HEK293T (cell line): ENCODE data around the gene ACTL9.

Experiments
- CTBP1 ChIP-seq: fragments of 450-650 bp; IDR thresholded peaks from 2 replicates; pipeline ENCODE4 v1.6.1; 2016; ENCODE audit warnings: borderline replicate concordance
- ELF4 ChIP-seq: fragments of 450-650 bp; IDR thresholded peaks from 2 replicates; pipeline ENCODE4 v1.6.1; 2017; ENCODE audit warnings: antibody characterized with exemption
- FOXA1 ChIP-seq: fragments of 450-650 bp; IDR thresholded peaks from 2 replicates; pipeline ENCODE4 v1.6.1; 2016; ENCODE audit warnings: mild to moderate bottlenecking
- FOXM1 ChIP-seq: fragments of 450-650 bp; IDR thresholded peaks from 2 replicates; pipeline ENCODE4 v1.6.1; 2017; ENCODE audit warnings: mild to moderate bottlenecking, borderline replicate concordance
- L3MBTL2 ChIP-seq: fragments of 450-650 bp; conservative IDR thresholded peaks from 2 replicates; pipeline ENCODE4 v1.6.1; 2016; ENCODE audit warnings: mild to moderate bottlenecking
- LEF1 ChIP-seq: fragments of 450-650 bp; IDR thresholded peaks from 2 replicates; pipeline ENCODE4 v1.6.1; 2017; ENCODE audit warnings: mild to moderate bottlenecking, borderline replicate concordance
- PKNOX1 ChIP-seq: fragments of 450-650 bp; IDR thresholded peaks from 2 replicates; pipeline ENCODE4 v1.6.1; 2016
- SP1 ChIP-seq: fragments of 450-650 bp; IDR thresholded peaks from 2 replicates; pipeline ENCODE4 v1.6.1; 2017
- SUZ12 ChIP-seq: fragments of 450-650 bp; IDR thresholded peaks from 2 replicates; pipeline ENCODE4 v1.6.1; 2016; ENCODE audit warnings: mild to moderate bottlenecking

- TF ChIP-seq SUZ12 (no peak), LEF1 (no peak), L3MBTL2 (no peak), FOXA1 (no peak), PKNOX1 (no peak), CTBP1 (no peak), SP1 (no peak), FOXM1 (no peak), ELF4 (no peak)
Observed at GRCh38 chr19:8681345-8682029, 17.1 kb downstream of the ACTL9 start.
